GM12875 (cell line): ENCODE measurements around the gene POC1B.

Experiments used
- H3K4me3 ChIP-seq: one replicate; pipeline ENCODE4 v1.5.1; 2011; ENCODE audit warnings: low read depth, low read length, control low read depth
- CTCF ChIP-seq: IDR thresholded peaks from 2 replicates; pipeline ENCODE4 v1.5.1; 2011; ENCODE audit warnings: low read depth, mild to moderate bottlenecking, control low read depth, inconsistent platforms, low read length, moderate library complexity, borderline replicate concordance; ENCODE audit not compliant: insufficient read depth

POC1B gene

DNA sequence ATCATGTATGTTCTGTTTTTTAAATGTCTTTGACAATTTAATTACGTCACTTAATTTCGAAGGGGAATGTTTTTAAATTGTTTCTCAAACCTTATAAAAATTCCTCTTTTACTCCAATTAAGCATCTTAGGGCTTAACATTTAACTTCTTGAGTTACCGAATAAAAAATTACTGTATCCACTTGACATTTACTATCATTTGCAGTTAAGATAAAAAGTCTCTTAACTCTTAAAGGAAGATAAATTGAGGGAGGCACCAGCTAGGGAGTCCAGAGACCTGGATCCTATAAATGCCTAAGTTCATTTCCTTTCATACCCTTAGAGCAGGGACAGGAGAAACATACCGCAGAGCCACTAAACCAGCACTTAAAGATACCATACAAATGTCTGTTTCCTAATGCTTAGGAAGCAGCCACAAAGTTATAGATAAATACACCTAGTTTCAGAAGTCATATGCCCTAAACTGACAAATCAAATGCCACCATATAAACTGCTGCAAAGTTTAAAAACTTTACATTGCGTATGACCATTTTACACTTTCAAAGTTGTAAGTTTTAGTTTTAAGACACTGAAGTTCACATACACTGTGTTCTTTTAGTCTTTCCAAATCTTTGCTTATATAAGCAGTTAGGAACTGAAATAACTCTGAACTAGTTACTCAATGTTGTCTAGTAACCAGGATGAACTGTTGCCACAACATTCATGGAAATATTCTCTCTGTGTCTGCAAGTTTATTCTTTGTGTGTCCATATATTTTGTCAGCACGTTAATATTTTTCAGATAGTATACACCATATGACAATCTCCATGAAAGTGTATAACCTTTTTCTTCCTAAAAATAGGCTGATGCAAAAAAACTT lies 72.5 kb downstream of the POC1B start:
- TF ChIP-seq CTCF = no peak
- no peak overlapping the region for H3K4me3 ChIP-seq

GRCh38 chr12:89451841-89452251 lies 74.0 kb downstream of the POC1B start:
- no peak overlapping the region for H3K4me3 ChIP-seq
- TF ChIP-seq CTCF = no peak

DNA sequence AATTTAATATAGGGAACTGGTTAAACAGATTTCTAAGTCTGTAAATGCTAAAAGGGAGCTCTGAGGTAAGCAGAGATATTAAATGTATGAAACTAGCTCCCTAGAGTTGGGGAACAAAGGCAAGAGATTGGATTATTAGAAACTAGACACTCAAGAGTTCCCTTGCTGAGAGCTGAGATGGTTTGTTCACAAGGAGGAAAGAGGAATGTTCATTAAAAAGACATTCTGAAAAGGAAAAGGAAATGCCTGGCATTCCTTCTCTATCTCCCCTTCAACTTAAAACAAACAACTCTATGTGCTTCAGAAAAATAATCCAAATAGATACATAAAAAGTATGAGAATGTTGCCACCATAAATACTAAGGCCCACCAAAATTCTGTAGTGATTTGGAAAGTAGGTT lies 74.9 kb downstream of the POC1B start:
- no peak for TF ChIP-seq CTCF
- no peak overlapping the region for H3K4me3 ChIP-seq

GRCh38 chr12:89448951-89449371 lies 76.9 kb downstream of the POC1B start:
- H3K4me3 ChIP-seq = no peak overlapping the region
- no peak for TF ChIP-seq CTCF

DNA sequence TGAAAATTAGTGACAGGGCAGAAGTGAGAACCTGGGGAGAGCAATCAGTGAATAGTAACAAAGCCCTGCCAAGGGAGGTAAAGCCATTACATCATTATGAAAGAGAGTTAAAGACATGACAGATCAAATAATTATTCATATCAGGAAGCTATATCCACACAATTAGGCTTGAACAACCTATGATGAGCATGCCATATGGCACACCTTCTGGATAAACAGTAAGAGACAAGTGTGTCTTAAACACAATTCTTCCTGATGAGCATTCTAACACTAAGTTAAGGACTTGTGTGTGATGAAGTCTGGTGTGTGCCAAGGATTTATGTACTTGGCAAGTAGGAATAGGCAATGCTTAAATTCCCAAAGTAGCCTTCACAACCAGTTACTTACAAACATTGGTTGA lies 77.3 kb downstream of the POC1B start:
- no peak overlapping the region for H3K4me3 ChIP-seq
- TF ChIP-seq CTCF = no peak

DNA sequence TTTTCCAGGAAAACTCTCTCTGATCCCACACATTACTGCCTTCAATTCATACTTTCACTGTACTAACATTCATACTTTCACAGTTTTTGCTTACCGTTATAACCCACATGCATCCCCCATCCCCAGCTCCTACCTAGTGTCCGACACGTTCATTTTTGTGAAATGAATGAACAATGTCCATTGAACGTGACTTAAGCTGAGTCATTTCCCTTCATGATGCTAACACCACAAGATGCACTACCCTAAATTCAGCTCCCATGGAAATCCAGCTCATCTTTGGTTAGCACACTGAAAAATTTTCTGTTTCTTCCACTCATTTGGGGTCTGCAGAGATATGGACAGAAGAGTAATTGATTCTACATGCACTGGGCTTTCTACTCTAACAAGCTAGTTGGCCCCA lies 85.9 kb downstream of the POC1B start:
- no peak overlapping the region for H3K4me3 ChIP-seq
- TF ChIP-seq CTCF = no peak

- TF ChIP-seq CTCF = no peak
- no peak overlapping the region for H3K4me3 ChIP-seq
Observed at GRCh38 chr12:89437231-89437630, 88.6 kb downstream of the POC1B start.
